Measurements from ENCODE around the gene PATJ.
A peak's percentile ranks its signal among the peaks of the same experiment; 100 is the strongest.
"Not testable (repeated sequence)": the region's sequence is repeated elsewhere in the genome, so short reads cannot be mapped to it uniquely, and the experiment has no call there.

PATJ gene, protein sequence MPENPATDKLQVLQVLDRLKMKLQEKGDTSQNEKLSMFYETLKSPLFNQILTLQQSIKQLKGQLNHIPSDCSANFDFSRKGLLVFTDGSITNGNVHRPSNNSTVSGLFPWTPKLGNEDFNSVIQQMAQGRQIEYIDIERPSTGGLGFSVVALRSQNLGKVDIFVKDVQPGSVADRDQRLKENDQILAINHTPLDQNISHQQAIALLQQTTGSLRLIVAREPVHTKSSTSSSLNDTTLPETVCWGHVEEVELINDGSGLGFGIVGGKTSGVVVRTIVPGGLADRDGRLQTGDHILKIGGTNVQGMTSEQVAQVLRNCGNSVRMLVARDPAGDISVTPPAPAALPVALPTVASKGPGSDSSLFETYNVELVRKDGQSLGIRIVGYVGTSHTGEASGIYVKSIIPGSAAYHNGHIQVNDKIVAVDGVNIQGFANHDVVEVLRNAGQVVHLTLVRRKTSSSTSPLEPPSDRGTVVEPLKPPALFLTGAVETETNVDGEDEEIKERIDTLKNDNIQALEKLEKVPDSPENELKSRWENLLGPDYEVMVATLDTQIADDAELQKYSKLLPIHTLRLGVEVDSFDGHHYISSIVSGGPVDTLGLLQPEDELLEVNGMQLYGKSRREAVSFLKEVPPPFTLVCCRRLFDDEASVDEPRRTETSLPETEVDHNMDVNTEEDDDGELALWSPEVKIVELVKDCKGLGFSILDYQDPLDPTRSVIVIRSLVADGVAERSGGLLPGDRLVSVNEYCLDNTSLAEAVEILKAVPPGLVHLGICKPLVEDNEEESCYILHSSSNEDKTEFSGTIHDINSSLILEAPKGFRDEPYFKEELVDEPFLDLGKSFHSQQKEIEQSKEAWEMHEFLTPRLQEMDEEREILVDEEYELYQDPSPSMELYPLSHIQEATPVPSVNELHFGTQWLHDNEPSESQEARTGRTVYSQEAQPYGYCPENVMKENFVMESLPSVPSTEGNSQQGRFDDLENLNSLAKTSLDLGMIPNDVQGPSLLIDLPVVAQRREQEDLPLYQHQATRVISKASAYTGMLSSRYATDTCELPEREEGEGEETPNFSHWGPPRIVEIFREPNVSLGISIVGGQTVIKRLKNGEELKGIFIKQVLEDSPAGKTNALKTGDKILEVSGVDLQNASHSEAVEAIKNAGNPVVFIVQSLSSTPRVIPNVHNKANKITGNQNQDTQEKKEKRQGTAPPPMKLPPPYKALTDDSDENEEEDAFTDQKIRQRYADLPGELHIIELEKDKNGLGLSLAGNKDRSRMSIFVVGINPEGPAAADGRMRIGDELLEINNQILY (N-terminal part only)

DNA sequence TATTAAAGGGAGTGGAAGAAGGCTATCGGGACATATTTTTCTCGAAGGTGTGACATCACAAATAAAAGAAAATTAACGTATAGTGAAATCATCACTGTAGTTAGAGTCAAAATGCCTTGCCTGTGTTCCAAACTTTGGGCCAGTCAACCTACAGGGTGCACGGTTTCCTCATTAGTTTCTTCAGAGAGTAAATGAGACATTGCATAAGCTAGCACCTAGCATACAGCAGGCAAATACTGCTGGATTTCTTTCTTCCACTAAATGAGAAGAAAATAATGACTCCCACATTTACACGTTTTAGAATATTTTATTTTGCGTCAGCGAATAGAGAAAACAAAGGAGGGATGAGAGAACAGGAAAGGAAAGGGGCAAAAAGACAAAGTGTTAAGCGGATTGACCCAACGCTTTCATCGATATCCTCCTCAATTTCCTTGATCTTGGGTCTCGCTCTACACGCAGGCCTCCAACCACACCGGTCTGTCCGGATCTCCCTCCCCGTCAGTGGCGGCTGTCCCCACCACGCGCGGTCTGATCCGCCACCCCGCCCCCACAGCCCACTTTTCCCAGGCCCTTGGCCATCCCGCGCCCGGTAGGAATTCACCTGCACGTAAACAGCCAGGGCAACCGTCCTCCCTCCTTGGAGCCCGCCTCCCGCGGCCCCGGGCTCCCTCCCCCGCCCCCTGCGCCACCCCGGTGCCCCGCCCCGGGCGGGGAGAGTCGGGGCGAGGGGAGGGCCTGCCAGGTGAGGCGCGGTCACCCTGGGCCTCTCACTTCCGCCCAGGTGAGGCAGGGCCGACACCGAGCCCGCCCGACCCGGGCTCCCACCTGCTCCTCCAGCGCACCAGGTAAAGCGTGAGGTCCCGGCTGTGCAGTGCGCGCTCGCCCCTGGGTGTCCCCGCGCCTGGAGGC, at the start of gene PATJ:
TSS of gene PATJ (plus strand) at position 770 of the 909 bp plus-strand sequence. CDS start 20,413 bp downstream, outside the sequence.
- peak; percentile 79 for DNase-seq

DNA sequence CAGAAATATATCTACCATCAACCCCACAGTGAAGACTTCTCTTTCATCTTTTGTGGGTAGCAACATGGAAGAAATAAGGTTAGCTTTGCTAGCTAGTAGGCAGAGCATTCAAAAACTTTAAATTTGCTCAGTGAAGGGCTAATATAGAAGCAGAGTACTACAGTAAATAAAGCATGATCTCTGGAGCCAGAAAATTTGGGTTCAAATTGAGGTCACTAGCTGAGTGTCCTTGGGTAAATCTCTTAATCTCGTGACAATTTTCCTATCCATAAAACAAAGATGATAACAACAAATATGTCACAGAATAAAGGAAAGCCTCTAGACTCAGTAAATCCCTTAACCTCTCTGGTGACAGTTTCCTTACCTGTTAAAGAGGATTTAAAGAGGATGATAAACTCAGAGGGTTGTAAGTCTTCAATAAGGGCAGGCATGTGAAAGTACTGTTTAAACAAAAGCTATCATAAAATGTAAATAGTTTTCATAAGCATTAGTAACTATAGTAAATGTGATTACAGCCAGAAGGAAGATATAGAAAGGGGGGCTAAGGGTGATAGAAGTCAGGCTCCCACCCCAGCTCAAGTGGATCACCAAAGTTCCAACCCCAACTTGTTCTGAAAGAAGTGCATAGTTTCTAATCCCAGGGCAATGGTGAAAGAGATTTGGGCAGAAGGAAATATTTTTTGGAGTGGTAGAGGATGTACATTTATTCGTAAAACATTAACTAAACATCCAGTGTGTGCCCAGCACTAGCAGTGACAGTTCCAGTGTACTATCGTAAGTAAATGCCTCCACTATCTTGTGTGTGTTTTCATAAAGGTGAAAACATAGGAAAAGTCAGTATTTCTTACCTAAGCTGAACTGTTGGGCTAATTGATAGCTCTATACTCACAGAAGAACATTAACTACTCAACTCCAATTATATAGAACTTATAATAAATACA, 42.1 kb upstream of the PATJ start:
- no peak for DNase-seq

DNA sequence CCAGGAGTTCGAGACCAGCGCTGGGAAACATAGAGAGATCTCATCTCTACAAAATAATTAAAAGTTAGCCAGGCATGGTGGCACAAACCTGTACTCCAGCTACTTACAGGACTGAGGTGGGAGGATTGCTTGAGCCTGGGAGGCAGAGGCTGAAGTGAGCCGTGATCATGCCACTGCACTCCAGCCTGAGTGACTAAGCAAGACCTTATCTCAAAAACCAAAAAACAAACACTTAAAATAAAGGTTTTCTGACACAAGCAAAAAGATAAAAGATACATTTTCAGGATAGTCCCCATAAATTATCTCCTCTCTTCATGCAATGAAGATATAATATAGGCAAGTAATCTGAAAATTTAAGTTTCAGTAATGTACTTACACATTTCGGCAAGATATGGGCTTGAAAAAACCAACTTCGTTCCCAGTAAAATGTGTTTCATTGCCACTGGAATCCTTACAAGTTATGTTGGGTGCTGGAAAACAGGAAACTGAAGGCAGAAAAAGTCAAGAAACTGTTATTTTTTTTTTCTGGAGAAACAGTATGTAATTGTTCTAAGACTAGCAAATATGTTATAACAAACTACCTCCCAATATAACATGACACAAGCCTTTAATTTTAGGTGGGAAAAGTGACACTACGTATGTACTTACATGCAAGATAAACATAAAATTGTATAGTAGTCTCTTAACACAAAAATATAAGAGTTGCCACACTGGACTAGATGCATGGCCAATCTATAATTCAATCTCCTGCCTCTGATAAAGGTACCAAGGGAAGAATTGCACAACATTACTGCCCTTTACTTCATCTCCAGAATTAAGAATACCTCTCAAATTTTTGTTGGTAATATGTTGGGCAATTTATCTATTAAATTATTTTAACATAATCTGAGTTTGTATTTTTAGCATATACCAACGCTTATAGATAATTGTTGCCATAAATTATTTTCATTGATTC, 33.0 kb upstream of the PATJ start:
- no peak for DNase-seq

DNA sequence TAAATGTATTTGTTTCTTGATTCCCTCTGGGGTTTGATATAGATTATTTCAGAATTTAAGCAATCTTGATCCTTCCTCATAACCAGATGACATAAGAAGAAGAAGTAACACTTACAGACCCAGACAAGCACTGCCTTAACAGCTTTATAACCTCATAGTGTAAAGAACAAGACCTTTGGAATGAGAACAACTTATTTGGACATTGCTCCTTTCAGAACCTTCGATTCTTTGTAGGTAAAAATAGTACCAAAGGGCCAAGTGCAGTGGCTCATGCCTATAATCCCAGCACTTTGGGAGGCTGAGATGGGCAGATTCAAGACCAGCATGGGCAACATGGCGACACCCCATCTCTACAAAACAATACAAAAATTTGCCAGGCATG, 32.4 kb upstream of the PATJ start:
- no peak for DNase-seq

DNA sequence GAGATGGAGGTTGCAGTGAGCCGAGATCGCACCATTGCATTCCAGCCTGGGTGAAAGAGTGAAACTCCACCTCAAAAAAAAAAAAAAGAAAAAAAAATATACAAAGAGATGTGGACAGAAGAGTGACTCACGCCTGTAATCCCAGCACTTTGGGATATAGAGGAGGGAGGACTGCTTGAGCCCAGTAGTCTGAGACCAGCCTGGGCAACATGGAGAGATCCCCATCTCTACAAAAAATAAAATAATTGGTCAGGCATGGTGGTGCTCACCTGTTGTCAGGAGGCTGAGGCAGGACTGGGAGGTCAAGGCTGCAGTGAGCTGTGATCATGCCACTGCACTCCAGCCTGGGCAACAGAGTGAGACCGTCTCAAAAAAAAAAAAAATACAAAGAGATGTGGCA, 31.0 kb upstream of the PATJ start:
- not testable (repeated sequence) for DNase-seq

DNA sequence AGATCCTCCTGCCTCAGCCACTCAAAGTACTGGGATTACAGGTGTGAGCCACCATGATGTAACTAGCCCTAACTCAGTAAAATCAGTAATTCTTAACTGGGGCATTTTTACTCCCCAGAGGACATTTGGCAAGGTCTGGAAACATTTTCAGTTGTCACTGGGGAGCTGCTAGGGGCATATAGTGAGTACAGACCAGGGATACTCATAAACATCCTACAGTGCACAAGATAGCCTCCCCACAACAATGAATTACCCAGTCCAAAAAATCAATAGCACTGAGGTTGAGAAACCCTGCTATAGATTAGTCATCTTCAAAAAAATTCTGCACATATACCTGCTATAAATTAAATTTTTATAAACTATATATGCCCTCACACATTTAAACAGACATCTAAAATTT, 30.3 kb upstream of the PATJ start:
- no peak for DNase-seq

DNA sequence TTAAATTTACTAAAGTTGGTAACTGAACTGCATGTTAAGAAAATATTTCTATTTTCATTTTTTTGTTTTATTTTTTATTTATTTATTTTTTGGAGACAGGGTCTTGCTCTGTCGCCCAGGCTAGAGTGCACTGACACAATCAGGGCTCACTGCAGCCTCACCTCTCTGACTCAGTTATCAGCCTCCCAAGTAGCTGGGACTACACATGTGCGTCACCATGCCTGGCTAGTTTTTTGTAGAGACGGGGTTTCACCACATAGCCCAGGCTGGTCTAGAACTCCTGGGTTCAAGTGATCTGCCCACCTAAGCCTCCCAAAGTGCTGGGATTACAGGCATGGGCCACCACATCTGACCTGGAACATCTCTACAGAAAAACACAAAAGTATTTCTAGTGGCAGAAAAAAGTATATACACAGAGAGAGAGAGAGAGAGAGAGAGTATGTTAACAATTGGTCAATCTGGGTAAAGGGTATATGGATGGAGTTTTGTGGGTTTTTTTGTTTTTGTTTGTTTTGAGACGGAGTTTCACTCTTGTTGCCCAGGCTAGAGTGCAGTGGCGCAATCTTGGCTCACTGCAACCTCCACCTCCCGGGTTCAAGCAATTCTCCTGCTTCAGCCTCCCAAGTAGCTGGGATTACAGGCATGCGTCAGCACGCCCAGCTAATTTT, 23.1 kb upstream of the PATJ start:
- not testable (repeated sequence) for DNase-seq

DNA sequence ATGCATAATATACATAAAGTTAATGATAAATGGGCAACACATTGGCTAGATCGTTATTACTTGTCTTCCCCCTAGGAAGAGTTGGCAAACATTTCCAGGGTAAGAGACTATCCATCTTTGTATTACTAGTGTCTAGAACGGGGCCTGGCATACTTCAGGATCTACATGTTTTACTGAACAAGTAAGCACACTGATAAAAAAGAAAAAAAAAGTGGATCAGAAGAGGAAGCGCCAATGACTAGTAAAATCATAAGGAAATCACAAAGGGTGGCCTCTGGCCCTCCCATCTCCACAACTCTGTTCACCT, 17.8 kb upstream of the PATJ start:
- DNase-seq = no peak

DNA sequence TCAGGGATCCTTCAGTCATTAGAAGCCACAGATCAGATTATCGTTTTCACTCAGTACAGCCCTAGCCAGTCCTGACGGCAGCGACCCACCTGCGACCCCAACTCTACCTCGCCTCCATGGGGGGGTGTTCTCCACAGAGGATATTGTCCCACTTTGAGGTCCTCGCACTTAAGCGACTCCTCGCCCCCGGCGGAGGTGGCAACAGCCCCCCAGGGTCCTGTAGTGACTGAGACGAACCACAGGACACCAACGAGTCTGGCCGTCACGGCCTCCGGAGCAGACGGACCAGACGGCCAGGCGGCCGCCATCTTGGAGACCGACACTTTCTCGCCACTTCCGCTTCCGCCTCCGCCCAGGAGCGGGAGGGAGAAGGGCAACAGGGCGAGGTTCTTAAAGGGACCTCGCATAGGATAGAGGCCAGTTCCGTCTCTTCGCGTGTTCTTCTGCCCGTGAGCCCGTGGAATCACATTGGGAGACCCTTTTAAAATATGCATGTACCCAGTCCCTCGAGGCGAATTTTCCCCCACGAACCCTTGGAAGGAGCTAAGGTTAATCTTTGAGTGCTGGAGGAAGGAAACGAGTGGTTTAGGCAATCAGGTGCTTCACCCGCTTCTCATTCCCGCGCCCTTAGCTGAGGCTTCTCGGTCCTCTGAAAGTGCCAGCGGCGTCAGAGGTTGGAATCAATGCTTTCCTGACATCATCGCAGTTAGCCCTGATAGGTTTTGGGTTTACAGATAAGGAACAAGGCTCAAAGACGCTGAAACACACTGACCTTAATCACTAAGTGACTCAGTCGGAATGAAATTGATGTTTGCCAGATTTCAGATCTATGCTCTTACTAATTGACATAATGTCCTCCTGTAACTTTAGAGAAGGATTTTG, 17.2 kb upstream of the PATJ start, which contains the start of gene TM2D1:
TSS of gene TM2D1 (minus strand) at position 329 of the 882 bp plus-strand sequence. CDS start at position 308, 21 bp downstream.
- peak; percentile 84 for DNase-seq

DNA sequence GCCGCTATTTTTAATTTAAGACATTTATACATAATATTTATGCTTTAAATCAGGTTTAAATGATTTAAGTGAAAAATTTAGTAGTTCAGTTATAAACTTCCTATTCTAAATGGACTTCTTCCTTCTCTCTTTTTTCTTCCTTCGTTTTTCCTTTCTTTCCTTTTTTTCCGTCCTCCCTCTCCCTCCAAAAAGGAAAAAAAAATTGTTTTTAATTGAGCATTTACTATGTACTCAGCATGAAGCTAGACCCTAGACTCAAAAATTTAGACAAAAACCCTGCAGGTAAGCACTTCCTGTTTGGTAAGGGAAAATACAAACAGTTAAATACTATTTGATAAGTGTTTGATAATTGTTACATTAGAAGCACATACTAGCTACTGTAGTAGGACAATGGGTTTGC, 14.7 kb upstream of the PATJ start:
- no peak for DNase-seq

DNA sequence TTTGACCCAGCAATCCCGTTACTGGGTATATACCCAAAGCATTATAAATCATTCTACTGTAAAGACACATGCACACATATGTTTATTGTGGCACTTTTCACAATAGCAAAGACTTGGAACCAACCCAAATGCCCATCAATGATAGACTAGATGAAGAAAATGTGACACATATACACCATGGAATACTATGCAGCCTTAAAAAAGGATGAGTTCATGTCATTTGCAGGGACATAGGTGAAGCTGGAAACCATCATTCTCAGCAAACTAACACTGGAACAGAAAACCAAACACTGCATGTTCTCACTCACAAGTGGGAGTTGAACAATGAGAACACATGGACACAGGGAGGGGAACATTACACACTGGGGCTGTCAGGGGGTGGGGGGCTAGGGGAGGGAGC, 11.6 kb upstream of the PATJ start:
- not testable (repeated sequence) for DNase-seq

DNA sequence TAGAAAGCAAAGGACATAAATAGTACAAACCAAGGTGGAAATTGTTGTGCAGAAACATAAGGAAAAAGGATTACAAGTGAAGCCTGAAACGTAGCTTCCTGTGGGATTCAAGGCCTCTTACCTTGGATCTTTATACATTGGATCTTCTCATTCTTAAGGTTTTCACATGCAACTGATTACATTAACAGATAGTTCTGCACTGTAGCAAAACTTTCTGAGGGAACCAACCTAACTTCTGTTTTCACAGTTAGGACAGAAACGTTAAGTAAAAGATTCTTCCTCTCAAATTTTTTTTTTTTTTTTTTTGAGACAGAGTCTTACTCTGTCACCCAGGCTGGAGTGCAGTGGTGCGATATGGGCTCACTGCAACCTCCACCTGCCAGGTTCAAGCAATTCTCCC, 9.6 kb upstream of the PATJ start:
- DNase-seq = no peak

DNA sequence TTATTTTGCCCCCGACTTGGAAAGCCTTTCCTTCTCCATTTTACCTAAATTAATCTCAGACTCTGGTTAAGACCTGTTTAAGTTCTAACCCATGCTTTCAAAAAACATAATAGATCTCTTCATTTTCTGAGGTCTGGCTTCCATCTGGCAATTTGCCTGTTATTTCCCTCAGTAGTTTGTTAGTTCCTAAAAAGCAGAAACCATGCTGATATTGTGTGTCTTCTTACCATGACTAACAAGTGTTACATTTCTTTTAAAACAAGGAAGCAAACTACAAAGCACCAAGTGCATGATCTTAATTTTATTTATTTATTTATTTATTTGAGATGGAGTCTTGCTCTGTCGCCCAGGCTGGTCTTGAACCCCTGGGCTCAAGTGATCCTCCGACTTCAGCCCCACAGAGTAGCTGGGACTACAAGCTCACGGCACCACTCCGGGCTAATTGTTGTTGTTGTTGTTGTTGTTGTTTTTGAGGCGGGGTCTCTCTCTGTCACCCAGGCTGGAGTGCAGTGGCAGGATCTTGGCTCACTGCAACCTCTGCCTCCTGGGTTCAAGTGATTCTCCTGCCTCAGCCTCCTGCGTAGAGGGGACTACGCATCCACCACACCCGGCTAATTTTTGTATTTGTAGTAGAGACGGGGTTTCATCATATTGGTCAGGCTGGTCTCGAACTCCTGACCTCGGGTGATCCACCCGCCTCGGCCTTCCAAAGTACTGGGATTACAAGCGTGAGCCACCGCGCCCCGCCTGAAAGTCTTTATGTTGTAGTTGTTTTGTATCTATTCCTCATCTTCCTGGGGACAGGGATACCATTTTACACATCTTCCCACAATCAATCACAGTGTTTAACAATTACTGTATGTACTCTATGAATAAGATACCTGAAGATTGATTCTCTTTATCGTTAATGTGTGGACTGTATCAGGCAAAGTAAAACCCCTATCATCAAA, 1.3 kb upstream of the PATJ start:
- no peak for DNase-seq

DNA sequence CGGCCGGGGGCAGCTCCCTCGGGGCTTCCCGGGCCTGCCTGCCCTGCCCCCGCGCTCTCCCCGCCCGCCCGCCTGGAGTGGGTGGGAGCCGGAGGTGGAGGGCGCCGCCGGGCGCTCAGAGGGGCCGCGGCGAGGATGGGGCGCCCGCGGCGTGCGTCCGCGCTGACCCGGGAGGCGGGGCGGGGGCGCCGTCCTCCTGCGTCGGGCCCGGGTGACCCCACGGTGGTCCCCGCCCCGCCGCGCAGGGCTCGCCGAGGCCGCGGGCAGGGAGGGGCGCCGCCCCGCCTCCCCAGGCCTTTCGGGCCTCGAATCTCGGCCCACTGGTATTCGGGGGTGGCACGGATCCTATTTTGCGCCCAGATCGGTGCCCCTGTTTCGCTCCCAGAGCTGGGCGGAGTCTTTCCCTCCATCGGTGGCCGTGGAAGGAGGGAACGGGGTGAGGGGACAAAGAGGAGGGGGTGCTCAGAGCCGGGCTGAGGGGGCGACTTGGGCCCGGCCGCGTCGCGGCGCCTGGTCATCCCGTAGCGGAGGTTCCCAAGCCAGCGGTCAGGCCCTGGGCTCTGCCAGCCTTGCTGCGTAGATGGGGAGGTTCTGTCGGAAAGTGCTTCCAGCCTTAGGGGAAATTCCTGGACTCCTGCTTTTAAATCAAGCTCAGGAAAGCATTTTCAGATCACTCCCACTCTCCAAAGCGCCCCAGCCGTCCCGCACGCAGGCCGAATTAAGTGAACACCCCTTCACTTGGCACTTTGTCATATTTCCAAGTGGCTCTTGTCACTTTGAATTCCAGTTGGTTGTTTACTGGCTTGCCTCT, 545 bp downstream of the PATJ start:
- no peak for DNase-seq

DNA sequence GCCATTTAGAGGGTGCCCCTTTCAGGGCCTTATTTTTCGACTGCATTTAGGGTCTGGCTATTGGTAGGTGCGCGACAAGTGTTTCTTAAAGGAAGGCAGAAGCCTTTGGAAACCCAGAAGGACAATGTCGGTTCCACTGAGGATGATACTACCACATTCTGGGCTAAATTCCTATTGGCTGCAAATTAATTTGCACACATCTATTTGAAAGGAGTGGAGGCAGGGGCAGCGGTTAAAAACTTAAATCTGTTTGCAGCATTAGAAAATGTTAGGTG, 1.1 kb downstream of the PATJ start:
- no peak for DNase-seq
